HUES64 (cell line): ENCODE measurements around the gene ATRN.

Source experiments
- H3K27ac ChIP-seq: 2 replicates; pipeline ENCODE4 v1.7.0; 2013; ENCODE audit warnings: low read depth, low read length, inconsistent platforms
- H3K27me3 ChIP-seq: 2 replicates; pipeline ENCODE4 v1.6.1; 2013; ENCODE audit warnings: mild to moderate bottlenecking, low read length; ENCODE audit not compliant: insufficient read depth
- H3K36me3 ChIP-seq: 2 replicates; pipeline ENCODE4 v1.6.1; 2013; ENCODE audit warnings: mild to moderate bottlenecking, low read length; ENCODE audit not compliant: insufficient read depth
- H3K4me1 ChIP-seq: 2 replicates; pipeline ENCODE4 v1.6.1; 2013; ENCODE audit warnings: mild to moderate bottlenecking, low read length, moderate library complexity; ENCODE audit not compliant: insufficient read depth
- H3K4me3 ChIP-seq: 2 replicates; pipeline ENCODE4 v1.5.1; 2013; ENCODE audit warnings: mild to moderate bottlenecking, low read length, moderate library complexity
- H3K9ac ChIP-seq: 2 replicates; pipeline ENCODE4 v1.6.1; 2013; ENCODE audit warnings: mild to moderate bottlenecking, low read depth, low read length
- H3K9me3 ChIP-seq: 2 replicates; pipeline ENCODE4 v1.6.1; 2013; ENCODE audit warnings: low read depth, low read length; ENCODE audit not compliant: insufficient read depth
- WGBS: fragments of 150-250, 120-280 bp; methylation state at CpG from one replicate; pipeline ENCODE4 v1.1.7; 2013; ENCODE audit warnings: missing lambda C conversion rate; 5-methylcytosine and 5-hydroxymethylcytosine counted together

The ATRN gene

GRCh38 chr20:3679749-3680700, 209.2 kb downstream of the ATRN start:
- Histone ChIP-seq H3K36me3 (no peaks in the 10 kb centered on the region), H3K9me3 (no peaks in the 10 kb centered on the region), H3K4me1 (peaks cover 19% of the 10 kb centered on the region), H3K9ac (no peak overlapping the region), H3K4me3 (no peak overlapping the region), H3K27ac (no peak overlapping the region), H3K27me3 (peaks cover 33% of the 10 kb centered on the region)
- 69% methylated on average over 18 of the region's 18 CpGs for WGBS

GRCh38 chr20:3680701-3681351, 210.0 kb downstream of the ATRN start:
- peak overlapping the region; percentile 57 for H3K4me3 ChIP-seq
- no peak overlapping the region for H3K27ac ChIP-seq
- peaks cover 21% of the 10 kb centered on the region for H3K4me1 ChIP-seq
- H3K36me3 ChIP-seq, result no peaks in the 10 kb centered on the region
- WGBS, result 67% methylated on average over 15 of the region's 15 CpGs
- H3K27me3 ChIP-seq, result peaks cover 36% of the 10 kb centered on the region
- no peak overlapping the region for H3K9ac ChIP-seq
- no peaks in the 10 kb centered on the region for H3K9me3 ChIP-seq

GRCh38 chr20:3681352-3681930, 210.6 kb downstream of the ATRN start:
- WGBS, result 11% methylated on average over 32 of the region's 32 CpGs
- H3K27ac ChIP-seq, result no peak overlapping the region
- H3K27me3 ChIP-seq, result peaks cover 36% of the 10 kb centered on the region
- H3K9ac ChIP-seq, result no peak overlapping the region
- H3K4me3 ChIP-seq, result peak overlapping the region; percentile 57
- peaks cover 21% of the 10 kb centered on the region for H3K4me1 ChIP-seq
- H3K9me3 ChIP-seq, result no peaks in the 10 kb centered on the region
- H3K36me3 ChIP-seq, result no peaks in the 10 kb centered on the region

GRCh38 chr20:3681931-3682781, 211.3 kb downstream of the ATRN start, which contains the start of gene ADAM33:
Gene ADAM33 (minus strand): TSS chr20:3682010. CDS start chr20:3682004, 6 bp downstream.
- no peaks in the 10 kb centered on the region for H3K36me3 ChIP-seq
- 6% methylated on average over 55 of the region's 65 CpGs for WGBS
- H3K27me3 ChIP-seq, result peaks cover 36% of the 10 kb centered on the region
- no peak within 1 kb of the TSS for H3K9ac ChIP-seq
- H3K9me3 ChIP-seq, result no peaks in the 10 kb centered on the region
- H3K4me3 ChIP-seq, result peak within 1 kb of the TSS; percentile 57
- H3K27ac ChIP-seq, result no peak within 1 kb of the TSS
- peaks cover 21% of the 10 kb centered on the region for H3K4me1 ChIP-seq

- no peak overlapping the region for H3K9ac ChIP-seq
- peaks cover 19% of the 10 kb centered on the region for H3K4me1 ChIP-seq
- H3K27me3 ChIP-seq, result peaks cover 36% of the 10 kb centered on the region
- no peaks in the 10 kb centered on the region for H3K36me3 ChIP-seq
- H3K27ac ChIP-seq, result no peak overlapping the region
- H3K4me3 ChIP-seq, result no peak overlapping the region
- no peaks in the 10 kb centered on the region for H3K9me3 ChIP-seq
- 78% methylated on average over 7 of the region's 7 CpGs for WGBS
Observed at GRCh38 chr20:3685341-3685740, 214.5 kb downstream of the ATRN start.

- peaks cover 29% of the 10 kb centered on the region for H3K27me3 ChIP-seq
- H3K9ac ChIP-seq, result no peak overlapping the region
- H3K36me3 ChIP-seq, result no peaks in the 10 kb centered on the region
- peaks cover 11% of the 10 kb centered on the region for H3K4me1 ChIP-seq
- no peak overlapping the region for H3K27ac ChIP-seq
- 91% methylated on average over 7 of the region's 7 CpGs for WGBS
- H3K9me3 ChIP-seq, result no peaks in the 10 kb centered on the region
- no peak overlapping the region for H3K4me3 ChIP-seq
Observed at GRCh38 chr20:3686421-3686820, 215.6 kb downstream of the ATRN start.

- peaks cover 24% of the 10 kb centered on the region for H3K27me3 ChIP-seq
- H3K27ac ChIP-seq, result no peak overlapping the region
- no peak overlapping the region for H3K9ac ChIP-seq
- H3K4me3 ChIP-seq, result no peak overlapping the region
- H3K4me1 ChIP-seq, result peaks cover 11% of the 10 kb centered on the region
- no peaks in the 10 kb centered on the region for H3K9me3 ChIP-seq
- 78% methylated on average over 9 of the region's 9 CpGs for WGBS
- no peaks in the 10 kb centered on the region for H3K36me3 ChIP-seq
Observed at GRCh38 chr20:3686867-3687321, 216.1 kb downstream of the ATRN start.

GRCh38 chr20:3687655-3688054, 216.8 kb downstream of the ATRN start:
- Histone ChIP-seq H3K36me3 (no peaks in the 10 kb centered on the region), H3K9me3 (no peaks in the 10 kb centered on the region), H3K4me3 (no peak overlapping the region), H3K4me1 (peaks cover 11% of the 10 kb centered on the region), H3K27me3 (peaks cover 18% of the 10 kb centered on the region), H3K27ac (no peak overlapping the region), H3K9ac (no peak overlapping the region)
- 46% methylated on average over 1 of the region's 2 CpGs for whole genome bisulfite sequencing

GRCh38 chr20:3689978-3690377, 219.2 kb downstream of the ATRN start:
- Histone ChIP-seq H3K4me1 (peaks cover 3% of the 10 kb centered on the region), H3K27ac (no peak overlapping the region), H3K9ac (no peak overlapping the region), H3K4me3 (no peak overlapping the region), H3K36me3 (no peaks in the 10 kb centered on the region), H3K27me3 (peaks cover 3% of the 10 kb centered on the region; the same call in 1 of the 2 replicates), H3K9me3 (no peaks in the 10 kb centered on the region)
- 90% methylated on average over 10 of the region's 11 CpGs for WGBS

GRCh38 chr20:3690413-3690812, 219.6 kb downstream of the ATRN start:
- H3K27me3 ChIP-seq, result no peaks in the 10 kb centered on the region; the same call in 1 of the 2 replicates
- no peak overlapping the region for H3K27ac ChIP-seq
- no peaks in the 10 kb centered on the region for H3K4me1 ChIP-seq
- H3K36me3 ChIP-seq, result no peaks in the 10 kb centered on the region
- H3K9ac ChIP-seq, result no peak overlapping the region
- H3K9me3 ChIP-seq, result no peaks in the 10 kb centered on the region
- H3K4me3 ChIP-seq, result no peak overlapping the region
- 87% methylated on average over 3 of the region's 3 CpGs for WGBS
